Right lobe of liver (tissue), 6 donors: ENCODE measurements around the gene STMP1. TPM values are rescaled to one million over a fixed set of nuclear protein-coding genes. Genes with fewer than 3 reads are reported as not detected.

Experiments
- ATAC-seq, 4 donors: fragments of 200-7000 bp; cut with Tn5 transposase; one replicate each; pipeline ENCODE4 v1.9.1; 2020; ENCODE audit warnings: mild to moderate bottlenecking in 4 of 4, moderate library complexity in 4 of 4
- DNase-seq, 3 donors: peaks; one replicate each; pipeline ENCODE4 v3.0.0-alpha.2; 2020
- H3K27ac ChIP-seq, 3 donors: fragments of 200-600 bp; one replicate each; pipeline ENCODE4 v1.8.0; 2022
- H3K27me3 ChIP-seq, 2 donors: fragments of 200-600 bp; one replicate each; pipeline ENCODE4 v1.8.0; 2022
- H3K36me3 ChIP-seq, 4 donors: fragments of 200-600 bp; sonication (generic) in 1 of 4; one replicate each; pipeline versions ENCODE4 v1.5.1 to v1.8.0; 2017 to 2022; ENCODE audit warnings: control low read depth in 1 of 4
- H3K4me1 ChIP-seq, 4 donors: fragments of 200-600 bp; sonication (generic) in 1 of 4; one replicate each; pipeline versions ENCODE4 v1.5.1 to v1.8.0; 2017 to 2022; ENCODE audit warnings: control low read depth in 1 of 4
- H3K4me3 ChIP-seq, 3 donors: fragments of 200-600 bp; one replicate each; pipeline ENCODE4 v1.8.0; 2022
- H3K9me3 ChIP-seq, 4 donors: fragments of 200-600 bp; sonication (generic) in 1 of 4; one replicate each; pipeline versions ENCODE4 v1.5.1 to v1.8.0; 2017 to 2022; ENCODE audit warnings: control low read depth in 1 of 4
- CTCF ChIP-seq, 4 donors: fragments of 200-600 bp in 3 of 4; fragments of 450-650 bp in 1 of 4; IDR thresholded peaks; one replicate each; pipeline versions ENCODE4 v1.5.1 to v1.8.0; 2016 to 2022; ENCODE audit warnings: antibody characterized with exemption in 4 of 4, mild to moderate bottlenecking in 2 of 4
- POLR2A ChIP-seq: fragments of 450-650 bp; IDR thresholded peaks from one replicate; pipeline ENCODE4 v1.6.1; 2017; ENCODE audit warnings: antibody characterized with exemption, mild to moderate bottlenecking
- WGBS: methylation state at CpG from one replicate; pipeline ENCODE4 v1.1.6; 2018; ENCODE audit warnings: low coverage, low lambda C conversion rate; ENCODE audit not compliant: insufficient coverage; ENCODE audit errors: missing lambda C conversion rate; 5-methylcytosine and 5-hydroxymethylcytosine counted together
- intact Hi-C, 2 donors: fragments of 100-400 bp; cut with DNase I; formaldehyde crosslinking; loops; one replicate each; pipeline versions ENCODE4 v1.11.2 to v1.14.1; 2022
- long read RNA-seq: library from polyadenylated mRNA; unstranded; transcript quantifications from one replicate; pipeline ENCODE4 v2.0.0, GENCODE V29; 2019
- total RNA-seq, 6 experiments: library from RNA; depleted of rRNA in 2 of 6; stranded (reverse); fragments of >200 nt in 2 of 6; fragmentation: NEBNext Ultra II Directional in 3 of 6; extraction: Animal tissue kit (Norgen Biotek cat#: 25700) in 3 of 6; gene quantifications; one replicate each; pipeline versions ENCODE4 v1.1.0 to v1.2.4, GENCODE V29; 2016 to 2023
- donor health status: DM: no; HTN: yes; CAD: no.
- donor health status: DM: no; HTN: no; CAD: no.
- donor health status: DM: no; HTN: no; CAD: no.
- donor health status: DM: no; HTN: yes; CAD: no.
- donor health status: DM: no; HTN: yes; CAD: no.

Gene STMP1
- 10 to 100 TPM in 5 of 6 experiments, 1 to 10 TPM in 1; 8.8 to 20.6 (median 14.6) TPM for total RNA-seq
- long read RNA-seq, transcript STMP1-202 (3 exons, 2,450 nt): major isoform, 19 of 20 reads
- long read RNA-seq, partial matches to known transcripts: 0 of 20 reads
- long read RNA-seq, other reads (novel, unspliced or antisense): 1 of 20 reads

DNA sequence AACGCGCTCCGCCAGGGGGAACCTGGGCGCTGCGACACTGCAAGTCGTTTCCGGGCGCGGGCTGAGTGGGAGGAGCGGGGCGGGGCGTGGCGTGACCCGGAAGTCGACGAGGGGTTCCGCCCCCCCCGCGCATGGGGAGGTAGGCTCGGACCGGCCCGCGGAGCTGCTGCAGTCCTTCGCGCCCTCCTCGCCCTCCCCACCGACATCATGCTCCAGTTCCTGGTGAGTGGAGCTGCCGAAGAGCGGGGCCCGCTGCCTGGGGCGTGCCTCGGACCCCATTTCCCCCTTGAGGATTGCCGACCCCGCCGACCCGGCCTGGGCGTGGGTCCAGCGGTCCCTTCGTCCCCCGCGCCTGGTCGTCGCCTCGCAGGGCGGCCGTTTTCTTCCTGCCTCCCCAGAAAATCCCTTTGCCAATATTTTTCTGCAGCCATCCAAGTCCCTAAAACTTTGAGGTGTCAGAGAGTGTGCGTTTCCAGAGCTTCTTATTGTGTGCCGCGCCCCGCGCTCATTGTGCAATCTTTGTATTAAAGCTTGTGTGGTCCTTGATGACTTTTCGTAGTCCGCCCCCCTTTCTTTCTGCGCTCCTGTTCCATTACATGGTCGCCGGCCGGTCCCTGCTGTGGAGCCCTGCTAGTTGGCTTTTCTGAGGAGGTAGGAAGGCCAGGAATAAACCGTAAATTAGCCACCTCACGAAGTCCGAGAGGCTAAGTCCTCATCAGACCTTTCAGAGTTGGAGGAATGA lies at the start of gene STMP1:
STMP1 (plus strand) TSS at position 142 of the 742 bp plus-strand sequence.
- no peaks in the 10 kb centered on the region for H3K36me3 ChIP-seq
- TF ChIP-seq CTCF (IDR thresholded peaks at IDR 0.05): peak; percentile 63 to 78 (median 70)
- TF ChIP-seq POLR2A: peak; percentile 95
- DNase-seq: peak; percentile 97 to 98 (median 97)
- peak within 1 kb of the TSS; percentile 88 to 97 (median 97) for H3K4me3 ChIP-seq
- WGBS: 1% methylated on average over 15 of the region's 60 CpGs
- peak within 1 kb of the TSS; percentile 72 to 91 (median 84) for H3K27ac ChIP-seq
- peaks cover 0 to 11% (median 0%) of the 10 kb centered on the region in 4 donors for H3K4me1 ChIP-seq
- H3K9me3 ChIP-seq: no peaks in the 10 kb centered on the region
- intact Hi-C loops: no loop called here
- ATAC-seq: peak; percentile 99 to 100 (median 100)
- no peaks in the 10 kb centered on the region for H3K27me3 ChIP-seq

GRCh38 chr7:135616136-135616535 lies 46.2 kb upstream of the STMP1 start:
- intact Hi-C loops: no loop called here
- Histone ChIP-seq H3K27me3 (no peaks in the 10 kb centered on the region), H3K36me3 (peaks cover 0 to 42% (median 12%) of the 10 kb centered on the region in 4 donors), H3K9me3 (no peaks in the 10 kb centered on the region), H3K27ac (no peak overlapping the region), H3K4me3 (no peak overlapping the region), H3K4me1 (no peaks in the 10 kb centered on the region)
- 88% methylated on average over 1 of the region's 1 CpG for WGBS
- ATAC-seq (no peak), DNase-seq (no peak)
- TF ChIP-seq CTCF (IDR thresholded peaks at IDR 0.05): no peak
- no peak for TF ChIP-seq POLR2A

- peaks cover 0 to 44% (median 12%) of the 10 kb centered on the region in 4 donors for H3K36me3 ChIP-seq
- intact Hi-C loops: no loop called here
- TF ChIP-seq CTCF (IDR thresholded peaks at IDR 0.05) (no peak), POLR2A (no peak)
- no peaks in the 10 kb centered on the region for H3K4me1 ChIP-seq
- no peak overlapping the region for H3K27ac ChIP-seq
- WGBS: 59% methylated on average over 2 of the region's 2 CpGs
- H3K4me3 ChIP-seq: no peak overlapping the region
- ATAC-seq: no peak
- no peaks in the 10 kb centered on the region for H3K27me3 ChIP-seq
- DNase-seq: no peak
- H3K9me3 ChIP-seq: no peaks in the 10 kb centered on the region
Observed at GRCh38 chr7:135617781-135618180, 44.5 kb upstream of the STMP1 start.

DNA sequence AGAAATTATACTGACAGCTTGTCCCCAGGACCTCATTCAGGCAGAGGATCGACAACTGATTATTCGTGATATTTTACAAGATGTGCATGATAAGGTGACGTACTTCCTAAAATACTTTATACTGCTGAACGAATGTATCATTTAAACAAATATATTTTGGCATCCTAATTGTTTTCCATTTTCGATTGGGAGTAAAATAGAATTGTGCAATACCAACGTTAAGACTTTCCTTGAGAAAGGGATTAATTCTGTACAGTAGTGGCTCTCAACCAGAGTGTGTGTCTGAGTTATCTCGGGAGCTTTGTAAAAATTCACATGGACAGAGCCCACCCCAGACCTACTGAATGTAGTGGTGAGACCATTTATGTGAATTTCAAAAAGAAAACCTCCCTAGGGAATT lies 43.8 kb upstream of the STMP1 start:
- Histone ChIP-seq H3K27ac (no peak overlapping the region), H3K27me3 (no peaks in the 10 kb centered on the region), H3K4me3 (no peak overlapping the region), H3K36me3 (peaks cover 0 to 47% (median 12%) of the 10 kb centered on the region in 4 donors), H3K9me3 (no peaks in the 10 kb centered on the region), H3K4me1 (no peaks in the 10 kb centered on the region)
- TF ChIP-seq CTCF (IDR thresholded peaks at IDR 0.05) (no peak), POLR2A (no peak)
- intact Hi-C loops: no loop called here
- DNase-seq (no peak), ATAC-seq (no peak)
- 65% methylated on average over 7 of the region's 7 CpGs for WGBS
